OCI-LY3 (cell line): ENCODE data around the gene TMEM119.

Experiments
- H2AFZ ChIP-seq: fragments of 200-600, 300-600 bp; shearing (Covaris generic); 2 replicates; pipeline ENCODE4 v1.6.0; 2014; ENCODE audit warnings: antibody characterized with exemption, low read depth, low read length
- H3K27ac ChIP-seq: fragments of 200-600, 300-600 bp; sonication (generic); 2 replicates; pipeline ENCODE4 v1.5.1; 2014; ENCODE audit warnings: mild to moderate bottlenecking, low read length, moderate library complexity, mixed read lengths
- H3K27me3 ChIP-seq: fragments of 200-600, 300-600 bp; sonication (generic); 2 replicates; pipeline ENCODE4 v1.6.1; 2014; ENCODE audit warnings: low read depth, low read length, mixed read lengths
- H3K36me3 ChIP-seq: fragments of 200-600, 300-600 bp; sonication (generic); replicated peaks from 2 replicates; pipeline ENCODE3; 2014; ENCODE audit warnings: low read depth, low read length, mixed read lengths
- H3K4me1 ChIP-seq: fragments of 300-600, 200-600 bp; sonication (generic); 2 replicates; pipeline ENCODE4 v1.6.1; 2014; ENCODE audit warnings: low read length, mixed read lengths
- H3K4me2 ChIP-seq: fragments of 200-600, 300-600 bp; sonication (generic); 2 replicates; pipeline ENCODE4 v1.6.1; 2014; ENCODE audit warnings: low read length, mixed read lengths
- H3K4me3 ChIP-seq: fragments of 300-600, 200-600 bp; sonication (generic); 2 replicates; pipeline ENCODE4 v1.5.1; 2014; ENCODE audit warnings: antibody characterized with exemption, mild to moderate bottlenecking, low read length, moderate library complexity
- H3K79me2 ChIP-seq: fragments of 300-600, 200-600 bp; shearing (Covaris generic); 2 replicates; pipeline ENCODE4 v1.6.1; 2014; ENCODE audit warnings: mild to moderate bottlenecking, low read length, mixed read lengths
- H3K9ac ChIP-seq: fragments of 300-600, 200-600 bp; shearing (Covaris generic); 2 replicates; pipeline ENCODE4 v1.6.0; 2014; ENCODE audit warnings: mild to moderate bottlenecking, low read length, moderate library complexity
- H3K9me3 ChIP-seq: fragments of 200-600, 300-600 bp; shearing (Covaris generic); 2 replicates; pipeline ENCODE4 v1.6.1; 2014; ENCODE audit warnings: low read length, mixed read lengths; ENCODE audit not compliant: insufficient read depth
- H4K20me1 ChIP-seq: fragments of 200-600, 300-600 bp; sonication (generic); 2 replicates; pipeline ENCODE4 v1.6.1; 2016; ENCODE audit warnings: low read length, mixed read lengths; ENCODE audit not compliant: insufficient read depth
- CTCF ChIP-seq: fragments of 200-600, 300-600 bp; sonication (generic); IDR thresholded peaks from 2 replicates; pipeline ENCODE4 v1.5.1; 2014; ENCODE audit warnings: antibody characterized with exemption, low read length, low read depth
- EZH2phosphoT487 ChIP-seq: fragments of 200-600 bp; shearing (Covaris generic); IDR thresholded peaks from 2 replicates; pipeline ENCODE4 v1.6.1; 2018; ENCODE audit warnings: antibody characterized with exemption, mixed run types, low read depth

The TMEM119 gene

GRCh38 chr12:108603743-108604142 is 5.9 kb upstream of the TMEM119 start:
- no peaks in the 10 kb centered on the region for H3K9me3 ChIP-seq
- H3K79me2 ChIP-seq = no peaks in the 10 kb centered on the region
- H3K4me3 ChIP-seq = no peak overlapping the region
- H3K4me1 ChIP-seq = no peaks in the 10 kb centered on the region
- no peak overlapping the region for H3K4me2 ChIP-seq
- no peaks in the 10 kb centered on the region for H3K36me3 ChIP-seq
- H2AFZ ChIP-seq = no peak overlapping the region
- H3K27ac ChIP-seq = no peak overlapping the region
- TF ChIP-seq EZH2phosphoT487 (no peak), CTCF (no peak)
- H3K9ac ChIP-seq = no peak overlapping the region
- H3K27me3 ChIP-seq = peaks cover 12% of the 10 kb centered on the region
- no peaks in the 10 kb centered on the region for H4K20me1 ChIP-seq

- H3K9ac ChIP-seq = no peak overlapping the region
- H3K4me2 ChIP-seq = no peak overlapping the region
- no peak overlapping the region for H3K4me3 ChIP-seq
- peaks cover 3% of the 10 kb centered on the region for H3K4me1 ChIP-seq
- no peak overlapping the region for H2AFZ ChIP-seq
- H3K27ac ChIP-seq = no peak overlapping the region
- no peaks in the 10 kb centered on the region for H3K79me2 ChIP-seq
- H3K36me3 ChIP-seq = no peaks in the 10 kb centered on the region
- TF ChIP-seq CTCF (no peak), EZH2phosphoT487 (no peak)
- H4K20me1 ChIP-seq = no peaks in the 10 kb centered on the region
- H3K9me3 ChIP-seq = no peaks in the 10 kb centered on the region
- H3K27me3 ChIP-seq = peaks cover 14% of the 10 kb centered on the region
These were observed 5.3 kb upstream of the TMEM119 start for GRCh38 chr12:108602976-108603704.

GRCh38 chr12:108602209-108602705 is 4.4 kb upstream of the TMEM119 start:
- Histone ChIP-seq H3K79me2 (no peaks in the 10 kb centered on the region), H3K27ac (no peak overlapping the region), H3K4me1 (peaks cover 11% of the 10 kb centered on the region), H3K9me3 (no peaks in the 10 kb centered on the region), H3K27me3 (peaks cover 15% of the 10 kb centered on the region), H3K4me3 (no peak overlapping the region), H2AFZ (no peak overlapping the region), H4K20me1 (no peaks in the 10 kb centered on the region), H3K9ac (no peak overlapping the region), H3K4me2 (no peak overlapping the region), H3K36me3 (no peaks in the 10 kb centered on the region)
- no peak for TF ChIP-seq CTCF
- TF ChIP-seq EZH2phosphoT487 = no peak

- H3K4me1 ChIP-seq = peaks cover 12% of the 10 kb centered on the region
- peaks cover 15% of the 10 kb centered on the region for H3K27me3 ChIP-seq
- H4K20me1 ChIP-seq = no peaks in the 10 kb centered on the region
- no peaks in the 10 kb centered on the region for H3K79me2 ChIP-seq
- no peak overlapping the region for H3K9ac ChIP-seq
- no peak overlapping the region for H2AFZ ChIP-seq
- no peaks in the 10 kb centered on the region for H3K36me3 ChIP-seq
- TF ChIP-seq EZH2phosphoT487 = no peak
- TF ChIP-seq CTCF = no peak
- H3K9me3 ChIP-seq = no peaks in the 10 kb centered on the region
- no peak overlapping the region for H3K27ac ChIP-seq
- H3K4me2 ChIP-seq = no peak overlapping the region
- no peak overlapping the region for H3K4me3 ChIP-seq
These were observed 2.8 kb upstream of the TMEM119 start for GRCh38 chr12:108600702-108601007.
